ENCODE measurements around the gene ILRUN. TPM values are rescaled to one million over a fixed set of nuclear protein-coding genes. Genes with fewer than 3 reads are reported as not detected.
"Not testable (repeated sequence)": the region's sequence is repeated elsewhere in the genome, so short reads cannot be mapped to it uniquely, and the experiment has no call there.

ILRUN gene
- total RNA-seq, 1 donor from 2014 or later, result 67.2 TPM

DNA sequence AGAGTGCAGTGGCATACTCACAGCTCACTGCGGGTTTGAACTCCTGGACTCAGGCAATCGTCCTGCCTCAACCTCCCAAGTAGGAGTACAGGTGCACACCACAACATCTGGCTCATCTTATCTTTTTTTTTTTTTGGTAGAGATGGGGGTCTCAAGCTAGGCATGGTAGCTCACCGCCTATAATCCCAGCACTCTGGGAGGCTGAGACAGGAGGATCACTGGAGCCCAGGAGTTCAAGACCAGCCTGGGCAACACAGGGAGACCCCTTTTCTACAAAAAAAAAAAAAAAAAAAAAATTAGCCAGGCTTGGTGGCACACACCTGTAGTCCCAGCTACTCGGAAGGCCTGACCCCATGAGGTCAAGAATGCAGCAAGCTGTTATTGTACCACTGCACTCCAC, 31.5 kb downstream of the ILRUN start:
- Mint-ChIP-seq H3K36me3 (ENCODE audit: low read depth) (peaks cover 19% of the 10 kb centered on the region), H3K27ac (peak overlapping the region; percentile 82), H3K4me1 (peaks cover 26% of the 10 kb centered on the region), H3K4me3 (peak overlapping the region; percentile 63), H3K27me3 (no peaks in the 10 kb centered on the region), H3K9me3 (peaks cover 7% of the 10 kb centered on the region)
- no peak for DNase-seq
- intact Hi-C loops (cut with micrococcal nuclease), result no loop called here

DNA sequence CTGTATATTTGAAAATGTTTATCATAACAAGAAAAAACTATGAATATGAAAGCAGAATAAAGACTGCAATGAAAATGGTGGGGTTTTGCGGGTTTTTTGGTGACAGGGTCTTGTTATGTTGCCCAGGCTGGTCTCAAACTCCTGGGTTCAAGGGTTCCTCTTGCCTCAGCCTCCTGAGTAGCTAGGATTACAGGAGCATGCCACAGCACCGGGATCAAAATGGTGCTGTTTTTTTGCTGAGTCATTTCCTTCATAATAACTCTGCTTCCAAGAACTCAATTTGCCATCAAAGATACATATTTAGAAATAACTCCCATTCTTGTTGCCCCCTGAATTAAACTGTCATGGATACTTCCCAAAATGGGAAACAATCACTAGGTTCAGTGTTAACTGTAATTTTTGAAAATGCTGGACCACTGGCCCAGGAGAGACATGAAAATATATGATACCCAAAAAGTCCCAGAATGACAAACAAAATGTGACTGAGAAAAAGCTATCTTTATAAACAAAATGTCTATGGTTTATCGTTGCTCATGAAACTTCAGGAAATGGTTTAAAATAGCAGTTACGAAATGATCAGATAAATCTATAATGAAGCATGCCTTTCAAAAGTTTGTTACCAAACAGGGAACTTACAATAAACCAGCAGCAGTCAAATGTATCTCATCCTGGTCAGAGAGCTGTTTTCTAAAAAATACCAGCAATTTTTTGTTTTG, 32.2 kb downstream of the ILRUN start:
- peaks cover 7% of the 10 kb centered on the region for H3K9me3 Mint-ChIP-seq
- H3K27me3 Mint-ChIP-seq, result no peaks in the 10 kb centered on the region
- H3K4me3 Mint-ChIP-seq, result peak overlapping the region; percentile 63
- H3K36me3 Mint-ChIP-seq (ENCODE audit: low read depth), result peaks cover 16% of the 10 kb centered on the region
- no peak for DNase-seq
- H3K27ac Mint-ChIP-seq, result peak overlapping the region; percentile 82
- intact Hi-C loops (cut with micrococcal nuclease), result no loop called here
- peaks cover 26% of the 10 kb centered on the region for H3K4me1 Mint-ChIP-seq

GRCh38 chr6:34663831-34664255, 32.7 kb downstream of the ILRUN start:
- intact Hi-C loops (cut with micrococcal nuclease), result no loop called here
- no peaks in the 10 kb centered on the region for H3K27me3 Mint-ChIP-seq

GRCh38 chr6:34663371-34663770, 33.2 kb downstream of the ILRUN start:
- DNase-seq, result no peak
- Mint-ChIP-seq H3K4me3 (peak overlapping the region; percentile 43), H3K27ac (peak overlapping the region; percentile 20), H3K4me1 (peaks cover 31% of the 10 kb centered on the region), H3K27me3 (no peaks in the 10 kb centered on the region), H3K9me3 (peaks cover 7% of the 10 kb centered on the region), H3K36me3 (ENCODE audit: low read depth) (peaks cover 14% of the 10 kb centered on the region)
- intact Hi-C loops (cut with micrococcal nuclease), result no loop called here

More at GRCh38 chr6:34663831-34664255, 32.7 kb downstream of the ILRUN start:
- Mint-ChIP-seq H3K36me3 (ENCODE audit: low read depth) (peaks cover 14% of the 10 kb centered on the region), H3K4me1 (peaks cover 29% of the 10 kb centered on the region), H3K9me3 (peaks cover 7% of the 10 kb centered on the region), H3K4me3 (peak overlapping the region; percentile 43), H3K27ac (peak overlapping the region; percentile 82)
- no peak for DNase-seq

DNA sequence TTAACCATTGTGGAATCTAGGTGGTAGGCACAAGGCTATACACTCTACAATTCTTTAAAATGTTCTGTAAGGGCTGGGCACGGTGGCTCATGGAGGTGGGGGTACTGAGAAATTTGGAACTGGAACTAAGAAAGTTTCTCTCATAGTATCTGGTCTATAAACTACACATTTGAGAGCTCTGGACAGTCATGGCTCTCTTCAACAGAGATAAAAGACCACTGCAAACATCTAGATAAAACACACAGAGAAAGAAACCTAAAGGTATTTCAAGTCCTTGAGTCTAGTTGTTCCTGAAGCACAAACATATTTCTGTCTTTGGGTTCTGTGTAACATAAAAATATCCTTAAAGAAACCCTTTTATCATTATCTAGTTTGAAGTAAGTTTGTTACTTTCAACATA, 35.2 kb downstream of the ILRUN start:
- no peak overlapping the region for H3K27ac Mint-ChIP-seq

GRCh38 chr6:34658605-34659265, 37.8 kb downstream of the ILRUN start:
- H3K27me3 Mint-ChIP-seq, result no peaks in the 10 kb centered on the region
- intact Hi-C loops (cut with micrococcal nuclease), result loop anchor here (10.0 kb wide), 1 partner anchor 414 kb away; the partner anchor contains the start of gene SMIM29
- no peak for DNase-seq
- H3K4me3 Mint-ChIP-seq, result no peak overlapping the region
- peaks cover 16% of the 10 kb centered on the region for H3K36me3 Mint-ChIP-seq (ENCODE audit: low read depth)
- H3K4me1 Mint-ChIP-seq, result peaks cover 41% of the 10 kb centered on the region
- H3K27ac Mint-ChIP-seq, result peak overlapping the region; percentile 11
- peaks cover 2% of the 10 kb centered on the region for H3K9me3 Mint-ChIP-seq

More for the DNA sequence above, 35.2 kb downstream of the ILRUN start:
- Mint-ChIP-seq H3K9me3 (peaks cover 7% of the 10 kb centered on the region), H3K27me3 (no peaks in the 10 kb centered on the region), H3K36me3 (ENCODE audit: low read depth) (peaks cover 11% of the 10 kb centered on the region), H3K4me3 (no peak overlapping the region), H3K4me1 (peaks cover 41% of the 10 kb centered on the region)
- intact Hi-C loops (cut with micrococcal nuclease), result no loop called here
- no peak for DNase-seq

GRCh38 chr6:34657979-34658480, 38.5 kb downstream of the ILRUN start:
- H3K4me1 Mint-ChIP-seq, result peaks cover 37% of the 10 kb centered on the region
- peak overlapping the region; percentile 78 for H3K4me3 Mint-ChIP-seq
- H3K9me3 Mint-ChIP-seq, DNase-seq, H3K27me3 Mint-ChIP-seq: not testable (repeated sequence)
- intact Hi-C loops (cut with micrococcal nuclease), result loop anchor here (2.0 to 10.0 kb wide), 2 partner anchors 99 to 413 kb away; partner anchors contain the start of genes SMIM29 and SNRPC
- H3K36me3 Mint-ChIP-seq (ENCODE audit: low read depth), result peaks cover 20% of the 10 kb centered on the region
- peak overlapping the region; percentile 90 for H3K27ac Mint-ChIP-seq

DNA sequence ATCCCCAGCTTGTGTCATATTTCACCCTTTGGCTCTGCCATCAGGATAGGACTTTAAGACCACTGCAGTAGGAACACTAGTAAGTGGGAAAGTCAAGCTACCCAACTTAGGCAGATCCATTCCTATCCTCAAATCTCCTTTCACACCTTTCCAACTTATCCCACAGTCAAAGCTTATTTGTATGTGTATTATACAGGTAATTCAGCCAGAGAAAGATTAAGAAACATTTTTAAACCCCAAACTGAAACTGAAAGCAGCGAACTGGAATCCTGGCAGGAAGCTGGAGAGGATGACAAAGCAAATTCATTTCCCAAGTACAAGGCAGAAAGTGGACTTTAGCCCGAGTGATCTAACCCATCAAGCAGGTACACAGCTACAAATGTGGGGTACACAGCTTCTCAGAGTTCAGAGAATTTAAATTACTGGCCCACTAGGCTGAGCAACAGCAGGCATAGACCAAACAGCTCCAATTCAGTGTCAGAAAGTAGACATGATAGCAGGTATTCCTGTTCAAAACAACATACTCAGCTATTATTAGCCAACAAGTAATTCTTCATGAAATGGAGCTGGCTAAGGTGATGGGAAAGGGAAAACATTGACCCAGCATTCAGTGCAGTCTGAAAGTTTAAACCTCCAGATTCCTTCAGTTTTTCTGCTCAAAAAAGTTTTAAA, 39.1 kb downstream of the ILRUN start:
- intact Hi-C loops (cut with micrococcal nuclease), result loop anchor here (2.0 to 10.0 kb wide), 2 partner anchors 99 to 413 kb away; partner anchors contain the start of genes SMIM29 and SNRPC
- Mint-ChIP-seq H3K27ac (peak overlapping the region; percentile 90), H3K27me3 (no peaks in the 10 kb centered on the region), H3K36me3 (ENCODE audit: low read depth) (peaks cover 23% of the 10 kb centered on the region), H3K9me3 (no peaks in the 10 kb centered on the region), H3K4me1 (peaks cover 37% of the 10 kb centered on the region), H3K4me3 (peak overlapping the region; percentile 78)
- DNase-seq, result peak; percentile 80

- Mint-ChIP-seq H3K27ac (peak overlapping the region; percentile 90), H3K36me3 (ENCODE audit: low read depth) (peaks cover 22% of the 10 kb centered on the region), H3K4me3 (peak overlapping the region; percentile 78), H3K4me1 (peaks cover 37% of the 10 kb centered on the region), H3K27me3 (no peaks in the 10 kb centered on the region), H3K9me3 (no peaks in the 10 kb centered on the region)
- DNase-seq, result no peak
- intact Hi-C loops (cut with micrococcal nuclease), result loop anchor here (2.0 to 10.0 kb wide), 2 partner anchors 100 to 412 kb away; partner anchors contain the start of genes SMIM29 and SNRPC
Observed at GRCh38 chr6:34657037-34657306, 39.6 kb downstream of the ILRUN start.

GRCh38 chr6:34656378-34657036, 40.1 kb downstream of the ILRUN start:
- Mint-ChIP-seq H3K27ac (peak overlapping the region; percentile 90), H3K9me3 (no peaks in the 10 kb centered on the region), H3K27me3 (no peaks in the 10 kb centered on the region), H3K36me3 (ENCODE audit: low read depth) (peaks cover 21% of the 10 kb centered on the region), H3K4me1 (peaks cover 36% of the 10 kb centered on the region), H3K4me3 (peak overlapping the region; percentile 78)
- intact Hi-C loops (cut with micrococcal nuclease), result loop anchor here (1.0 to 10.0 kb wide), 4 partner anchors 16 to 412 kb away; partner anchors contain the start of genes ILRUN, SMIM29 and SNRPC
- DNase-seq, result peak; percentile 76

GRCh38 chr6:34655876-34656377, 40.6 kb downstream of the ILRUN start:
- DNase-seq, H3K9me3 Mint-ChIP-seq, H3K27me3 Mint-ChIP-seq: not testable (repeated sequence)
- peak overlapping the region; percentile 78 for H3K4me3 Mint-ChIP-seq
- peaks cover 22% of the 10 kb centered on the region for H3K36me3 Mint-ChIP-seq (ENCODE audit: low read depth)
- intact Hi-C loops (cut with micrococcal nuclease), result loop anchor here (1.0 to 10.0 kb wide), 4 partner anchors 16 to 411 kb away; partner anchors contain the start of genes ILRUN, SMIM29 and SNRPC
- H3K4me1 Mint-ChIP-seq, result peaks cover 38% of the 10 kb centered on the region
- peak overlapping the region; percentile 90 for H3K27ac Mint-ChIP-seq

DNA sequence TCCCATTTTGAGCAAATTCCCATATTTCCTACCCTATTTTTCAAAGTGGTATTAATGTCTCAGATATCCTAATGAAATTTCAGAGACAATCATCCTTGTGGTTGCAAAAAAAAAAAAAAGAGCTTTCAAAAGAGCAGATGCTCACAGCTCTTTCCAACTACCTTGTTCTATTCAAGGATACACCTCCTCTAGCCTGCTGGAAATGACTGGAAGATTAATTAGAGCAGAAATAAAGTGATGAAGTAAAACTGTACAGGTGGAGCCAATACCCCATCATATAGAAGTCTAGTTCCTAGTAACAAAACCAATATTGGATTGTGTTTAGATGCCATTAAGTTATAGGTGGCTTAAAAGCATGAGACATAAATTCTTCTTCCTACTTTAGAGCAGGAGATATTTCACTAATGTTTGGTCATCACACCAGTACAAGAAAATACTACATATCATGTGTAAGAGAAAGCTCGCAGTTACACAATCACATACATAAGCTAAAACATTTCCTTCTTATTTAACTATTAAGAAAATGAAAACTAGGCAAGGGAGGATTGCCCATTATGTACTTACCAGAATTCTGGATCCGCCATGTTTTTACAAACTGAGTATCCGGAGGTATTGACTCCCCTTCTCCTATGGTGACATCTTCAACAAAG, 42.4 kb downstream of the ILRUN start:
- DNase-seq, result no peak
- Mint-ChIP-seq H3K36me3 (ENCODE audit: low read depth) (peaks cover 28% of the 10 kb centered on the region), H3K9me3 (no peaks in the 10 kb centered on the region), H3K27ac (no peak overlapping the region), H3K4me3 (no peak overlapping the region), H3K4me1 (peaks cover 40% of the 10 kb centered on the region), H3K27me3 (no peaks in the 10 kb centered on the region)
- intact Hi-C loops (cut with micrococcal nuclease), result loop anchor here (10.0 kb wide), 1 partner anchor 409 kb away; the partner anchor contains the start of gene SMIM29
